HG02943 (cell line): ENCODE data around the gene POLR2C.
"Not testable (repeated sequence)": the region's sequence is repeated elsewhere in the genome, so short reads cannot be mapped to it uniquely, and the experiment has no call there.

Source experiments
- ATAC-seq: cut with Tn5 transposase; IDR thresholded peaks from one replicate; pipeline ENCODE4 v1.9.1; 2021; ENCODE audit warnings: mild to moderate bottlenecking, low read depth, moderate library complexity; ENCODE audit not compliant: unreplicated experiment

Gene POLR2C

GRCh38 chr16:57478396-57479204, 16.1 kb downstream of the POLR2C start:
- ATAC-seq = no peak

GRCh38 chr16:57479205-57479975, 16.9 kb downstream of the POLR2C start:
- no peak for ATAC-seq

DNA sequence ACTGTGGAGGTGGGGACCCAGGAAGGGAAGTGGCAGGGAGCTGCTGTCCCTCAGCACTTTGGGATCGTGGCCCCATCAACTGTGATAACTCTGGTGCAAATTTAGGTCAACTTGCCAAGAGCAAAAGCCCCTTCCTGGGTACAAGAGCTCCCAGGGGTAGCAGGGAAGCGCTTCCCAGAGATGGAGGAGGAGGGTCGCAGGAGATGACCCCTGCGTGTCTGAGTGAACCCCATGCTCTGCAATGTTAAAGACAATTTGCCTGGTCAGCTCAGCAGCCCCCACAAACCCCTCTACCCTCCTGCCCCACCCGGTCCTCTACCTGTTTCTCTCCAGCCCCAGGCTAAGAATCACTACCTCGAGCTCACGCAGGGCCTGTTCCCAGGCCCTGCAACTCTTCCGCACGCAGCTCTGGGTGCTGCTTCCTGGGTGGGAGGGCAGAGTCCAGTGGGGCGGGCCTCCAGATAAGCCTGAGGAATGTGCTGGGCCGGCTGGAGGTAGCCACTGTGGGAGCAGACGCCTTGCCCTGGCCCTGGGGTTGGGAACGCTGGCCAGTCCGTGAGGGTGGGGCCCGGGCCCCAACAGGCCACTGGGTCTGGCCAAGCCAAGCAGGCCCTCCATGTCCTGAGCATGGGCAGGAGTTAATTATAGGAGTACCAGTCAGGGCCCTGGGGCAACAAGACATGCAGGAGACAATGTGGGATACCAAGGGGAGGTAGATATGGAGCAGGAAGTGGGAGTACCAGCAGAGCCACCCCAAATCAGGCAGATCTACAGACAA, 17.7 kb downstream of the POLR2C start:
- no peak for ATAC-seq

DNA sequence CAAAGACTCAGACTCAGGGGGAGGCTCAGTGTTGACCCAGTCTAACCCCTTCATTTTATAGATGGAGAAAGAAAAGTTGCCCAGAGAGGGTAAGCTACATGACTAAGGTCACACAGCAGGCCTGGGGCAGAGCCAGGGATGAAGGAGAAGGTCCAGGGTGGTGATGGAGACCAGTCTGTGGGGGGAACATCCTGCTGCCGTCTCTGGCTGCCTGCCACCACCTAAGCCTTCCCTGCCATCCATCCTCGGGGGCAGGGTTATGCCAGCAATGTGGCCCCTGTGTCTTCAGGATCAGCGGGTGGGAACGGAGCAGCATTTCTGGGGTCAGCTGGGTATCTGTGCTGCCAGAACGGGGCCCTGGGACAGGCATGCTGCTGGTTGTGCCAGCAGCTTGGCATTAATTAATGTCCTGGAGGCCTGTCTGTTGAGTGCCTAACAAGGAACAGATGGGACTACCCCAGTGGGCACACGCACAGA, 18.3 kb downstream of the POLR2C start:
- no peak for ATAC-seq

DNA sequence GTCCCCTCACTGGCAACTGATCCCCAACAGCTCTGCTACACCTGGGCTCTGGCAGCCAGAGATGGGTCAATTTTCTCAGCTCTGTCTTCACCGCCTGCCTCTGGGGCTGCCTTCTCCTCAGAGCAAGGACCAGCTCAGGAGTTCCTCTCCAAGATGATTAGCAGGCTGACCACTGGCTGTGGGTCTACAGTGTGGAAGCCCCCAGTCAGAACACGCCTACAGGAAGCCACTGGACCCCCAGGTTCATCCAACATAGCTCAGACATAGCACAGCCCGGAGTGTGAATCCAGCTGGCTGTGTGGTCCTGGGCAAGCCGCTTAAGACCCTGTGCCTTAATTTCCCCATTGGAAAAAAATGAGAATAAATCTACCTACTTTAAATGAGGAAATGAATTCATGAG, 18.9 kb downstream of the POLR2C start:
- ATAC-seq = no peak

DNA sequence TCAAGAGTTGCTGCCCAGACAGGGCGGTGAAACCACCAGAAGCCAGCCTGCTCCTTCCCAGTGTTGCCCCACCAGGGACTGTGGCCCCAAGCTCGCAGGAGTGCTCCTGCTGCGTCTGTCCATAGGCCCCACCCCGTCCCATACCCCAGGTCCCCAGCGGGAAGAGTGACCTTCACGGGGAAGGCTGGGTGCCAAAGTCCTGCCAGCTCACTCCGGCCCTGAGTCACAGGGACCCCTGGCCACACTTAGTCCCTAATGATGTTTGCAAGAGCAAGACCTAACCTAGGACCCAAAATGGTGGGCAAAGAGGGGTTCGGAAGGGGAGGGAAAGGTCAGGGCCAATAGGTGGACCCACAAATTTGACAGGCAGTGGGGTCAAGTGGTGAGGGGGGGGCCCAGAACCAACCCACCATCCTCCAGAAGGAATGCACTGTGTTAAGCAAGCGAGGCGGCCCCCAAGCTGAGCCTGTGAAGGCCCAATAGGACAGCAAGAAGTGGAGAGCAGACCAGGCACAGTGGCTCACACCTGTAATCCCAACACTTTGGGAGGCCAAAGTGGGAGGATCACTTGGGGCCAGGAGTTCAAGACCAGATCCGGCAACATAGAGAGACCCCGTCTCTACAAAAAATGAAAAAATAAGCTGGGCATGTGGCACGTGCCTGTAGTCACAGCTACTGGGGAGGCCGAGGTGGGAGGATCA, 20.5 kb downstream of the POLR2C start:
- no peak for ATAC-seq

DNA sequence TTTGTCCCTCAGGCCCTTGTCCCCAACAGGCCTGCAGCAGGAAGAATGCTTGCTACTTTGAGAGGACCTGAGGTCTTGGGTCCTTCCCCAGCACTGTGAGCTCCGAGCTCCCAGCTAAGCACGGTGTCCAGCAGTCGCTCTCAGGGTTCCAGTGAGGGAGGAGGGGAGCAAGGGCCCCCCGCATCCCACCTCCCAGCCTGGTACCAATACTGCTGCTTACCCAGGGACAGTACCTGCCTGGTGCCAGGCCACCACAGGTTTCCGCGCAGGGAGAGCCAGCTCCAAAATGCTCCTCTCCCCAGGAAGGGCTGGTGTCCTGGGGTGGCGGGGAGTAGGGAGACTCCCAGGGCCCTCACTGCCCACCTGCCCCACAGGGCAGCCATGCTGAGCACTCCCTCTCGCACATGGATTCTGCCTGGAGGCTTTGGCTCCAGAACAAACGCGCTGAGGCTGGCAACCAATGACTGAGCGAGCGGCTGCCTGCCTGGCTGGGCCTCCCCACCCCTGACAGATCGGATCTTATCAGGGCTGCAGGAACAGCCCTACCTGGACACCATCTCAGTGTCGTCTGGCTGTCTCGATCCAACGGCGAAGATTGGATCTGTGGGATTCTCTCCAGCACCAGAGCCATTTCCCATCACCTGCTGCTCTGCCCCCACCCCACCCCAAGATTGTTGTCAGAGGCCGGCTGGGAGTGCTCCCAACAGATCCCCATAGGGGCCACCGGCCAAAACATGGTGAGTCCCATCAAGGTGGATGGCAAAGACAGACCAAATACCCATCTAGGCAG, 21.4 kb downstream of the POLR2C start:
- no peak for ATAC-seq

DNA sequence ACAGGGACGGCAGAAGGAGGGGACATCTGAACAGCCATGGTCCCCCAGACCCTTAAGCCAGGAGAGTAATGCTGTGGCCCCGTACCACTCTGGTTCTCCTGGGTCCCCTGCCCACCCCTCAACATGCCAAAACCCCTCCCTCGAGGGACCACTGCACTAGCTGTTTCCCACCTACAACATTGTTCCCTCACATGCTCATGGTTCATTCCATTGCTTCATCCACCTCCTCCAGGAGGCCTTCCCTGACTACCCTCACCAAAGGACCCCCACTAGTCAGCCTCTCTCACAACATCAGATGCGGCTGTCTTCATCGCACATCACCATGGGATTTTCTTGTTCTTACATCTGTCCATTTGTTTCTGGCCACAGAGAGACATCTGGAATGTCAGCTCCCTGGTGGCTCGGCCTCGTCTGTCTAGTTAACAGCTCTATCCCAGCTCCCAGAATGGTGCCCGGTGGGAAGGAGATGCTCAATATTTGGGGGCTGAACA, 22.1 kb downstream of the POLR2C start:
- ATAC-seq = no peak

DNA sequence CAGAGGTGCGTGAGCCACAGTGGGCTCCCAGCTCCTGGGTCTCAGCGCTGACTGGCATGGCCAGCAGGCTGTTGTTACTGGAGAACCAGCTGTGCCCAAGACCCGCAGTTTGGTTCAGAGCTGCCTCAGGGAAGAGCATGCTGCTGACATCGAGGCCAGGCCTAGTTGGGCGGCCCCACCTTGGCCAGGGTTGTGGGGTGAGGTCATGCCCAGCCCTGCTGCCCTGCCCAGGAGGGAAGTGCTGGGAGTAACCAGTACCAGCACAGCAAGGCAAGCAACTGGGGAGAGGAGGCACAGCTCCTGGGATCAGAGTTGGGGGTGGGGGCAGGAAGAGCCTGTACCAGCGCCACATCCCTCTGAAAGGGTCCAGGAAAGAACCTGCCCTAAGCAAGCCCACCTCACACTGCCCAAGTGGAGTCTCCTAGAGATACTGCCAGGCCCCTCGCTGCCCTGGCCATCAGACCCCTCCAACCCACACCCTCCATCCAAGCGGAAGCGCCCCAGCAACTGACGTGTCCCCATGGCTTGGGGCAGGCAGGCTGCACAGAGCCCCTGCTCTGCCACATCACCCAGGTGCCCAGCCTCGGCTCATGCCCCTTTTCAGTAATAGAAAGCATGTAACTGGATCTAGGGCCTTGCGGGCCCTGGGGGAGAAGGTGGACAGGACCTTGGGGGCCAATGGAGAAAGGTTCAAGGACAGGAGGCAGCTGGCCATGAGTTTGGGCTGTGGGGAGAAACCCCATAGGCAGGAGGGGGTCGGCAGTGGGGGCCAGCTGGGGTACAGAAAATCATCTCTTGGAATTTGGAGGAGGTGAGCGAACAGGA, 22.8 kb downstream of the POLR2C start:
- ATAC-seq = no peak

DNA sequence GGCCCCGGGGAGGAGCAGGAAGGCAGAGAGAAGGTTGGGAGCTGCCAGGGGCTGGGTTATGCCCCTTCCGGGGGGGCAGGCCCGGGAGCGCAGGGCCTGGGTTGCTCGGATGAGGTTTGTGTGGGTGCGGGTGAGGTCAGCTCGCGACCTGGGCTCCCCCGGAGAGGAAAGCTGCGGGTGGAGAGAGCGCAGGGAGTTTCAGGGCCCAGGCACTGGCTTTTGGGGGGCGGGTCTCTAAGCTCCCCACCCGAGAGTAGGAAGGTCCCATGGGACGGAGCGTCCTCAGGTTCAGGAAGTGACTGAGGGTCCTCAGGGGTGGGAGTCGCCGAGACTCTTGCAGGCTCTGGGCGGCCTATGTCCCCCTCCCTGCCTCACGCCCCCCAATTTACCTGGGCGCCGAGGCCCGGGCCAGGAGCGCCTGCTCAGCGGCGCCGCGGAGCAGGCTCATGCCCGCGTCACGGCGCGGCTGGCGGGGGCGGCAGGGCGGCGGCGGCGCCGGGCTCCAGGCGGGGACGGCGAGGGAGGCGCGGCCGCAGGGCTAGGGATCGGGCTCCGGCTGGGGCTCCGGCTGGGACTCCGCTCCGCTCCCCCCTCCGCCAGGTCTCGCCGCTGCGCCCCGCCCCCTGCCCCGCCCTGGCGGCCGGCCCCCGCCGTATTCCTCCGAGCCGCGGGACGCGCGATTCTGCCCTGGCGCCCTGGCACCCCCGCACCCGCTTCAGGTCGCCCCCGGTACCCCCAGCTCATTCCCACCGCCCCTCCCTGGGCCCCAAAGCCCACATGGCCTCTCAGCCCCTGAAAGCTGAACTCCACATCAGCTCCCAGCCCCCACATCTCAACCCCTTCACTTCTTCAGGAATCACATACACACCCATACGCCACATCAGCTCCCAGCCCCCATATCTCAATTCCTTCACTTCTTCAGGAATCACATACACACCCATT, 23.7 kb downstream of the POLR2C start, which contains the start of gene DOK4:
Gene DOK4 (minus strand): TSS at position 578 of the 942 bp plus-strand sequence. CDS start 6,986 bp downstream, outside the sequence.
- ATAC-seq = peak; percentile 82

DNA sequence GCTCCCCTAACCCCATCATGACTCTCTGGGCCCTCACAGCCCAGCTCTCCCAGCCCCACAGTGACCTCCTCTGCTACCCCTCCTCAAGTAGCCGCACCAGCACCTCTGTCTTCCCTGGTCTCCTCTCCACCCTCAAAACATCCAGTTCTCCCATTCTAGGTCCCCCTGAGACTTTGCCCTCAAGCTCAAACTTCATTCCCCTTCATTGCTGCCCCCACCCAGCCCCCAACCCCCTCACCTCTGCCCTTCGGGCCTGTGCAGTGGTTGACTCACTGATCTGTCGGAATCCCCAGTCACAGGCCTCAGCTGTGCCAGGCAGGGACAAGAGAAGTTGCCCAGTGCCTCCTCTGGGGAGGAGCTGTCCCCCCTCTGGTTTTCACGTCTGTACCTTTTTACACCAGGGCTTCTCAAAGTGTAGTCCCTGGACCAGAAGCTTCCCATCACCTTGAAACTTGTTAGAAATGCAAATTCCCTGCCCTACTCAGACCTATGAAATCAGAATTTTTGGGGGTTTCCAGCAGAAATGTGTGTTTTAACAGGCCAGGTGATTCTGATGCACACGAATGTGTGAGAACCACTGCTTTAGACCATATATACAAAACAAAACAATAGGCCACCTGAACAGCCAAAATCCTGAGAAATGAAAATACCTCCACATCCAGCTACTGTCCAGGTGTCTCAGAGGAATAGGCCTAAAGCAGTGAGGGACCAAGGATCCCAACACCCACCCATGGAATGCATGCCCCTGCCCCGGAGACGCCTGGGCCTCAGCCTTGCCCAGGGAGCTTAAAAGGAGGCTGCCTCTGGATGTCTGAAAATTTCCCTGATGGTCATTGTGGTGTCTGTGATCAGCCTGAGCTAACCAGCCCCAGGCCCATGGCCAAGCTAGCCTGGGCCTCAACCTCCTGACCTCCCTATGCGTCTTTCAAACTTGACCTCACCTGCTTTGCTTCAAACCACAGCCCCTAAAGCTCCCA, 24.7 kb downstream of the POLR2C start:
- no peak for ATAC-seq

GRCh38 chr16:57489229-57489628, 26.8 kb downstream of the POLR2C start:
- ATAC-seq = no peak

GRCh38 chr16:57493767-57494166, 31.3 kb downstream of the POLR2C start:
- ATAC-seq = no peak

DNA sequence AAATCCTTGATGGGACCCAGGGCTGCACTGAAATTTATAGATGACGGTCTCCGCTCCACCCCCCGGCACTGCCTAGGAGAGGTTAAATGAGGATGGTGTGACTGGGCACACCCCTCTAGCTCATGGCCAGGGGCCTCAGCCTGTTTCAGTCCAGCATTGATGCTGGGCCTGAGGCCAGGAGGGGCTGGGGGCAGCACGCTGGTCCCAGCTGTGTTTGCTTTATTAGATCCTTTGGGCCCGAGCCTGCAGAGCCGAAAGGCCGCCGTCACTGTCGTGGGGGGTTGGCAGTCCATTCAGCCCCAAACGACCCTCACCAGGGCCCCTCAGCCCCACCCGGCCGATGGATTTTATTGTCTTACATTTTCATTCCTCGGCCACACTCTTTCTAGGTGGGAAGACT, 34.6 kb downstream of the POLR2C start:
- no peak for ATAC-seq

DNA sequence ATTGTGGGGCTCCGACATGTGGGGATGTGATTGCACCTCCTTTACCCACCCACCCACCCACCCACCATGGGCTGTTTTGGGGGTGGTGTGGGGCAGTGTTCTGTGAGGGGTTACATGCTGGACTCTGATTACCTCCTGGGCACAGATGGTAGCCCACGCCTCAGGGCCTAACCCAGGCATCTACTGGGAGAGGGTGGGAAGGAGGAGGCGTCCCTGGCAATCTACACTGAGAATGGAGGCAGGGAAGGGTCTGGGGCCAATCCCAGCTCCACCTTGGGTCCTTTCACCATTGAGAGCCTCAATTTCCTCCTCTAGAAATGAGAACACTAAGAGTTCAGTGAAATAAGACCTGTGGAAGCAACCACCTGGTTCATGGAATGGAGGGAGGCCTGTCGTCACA, 35.6 kb downstream of the POLR2C start:
- no peak for ATAC-seq

DNA sequence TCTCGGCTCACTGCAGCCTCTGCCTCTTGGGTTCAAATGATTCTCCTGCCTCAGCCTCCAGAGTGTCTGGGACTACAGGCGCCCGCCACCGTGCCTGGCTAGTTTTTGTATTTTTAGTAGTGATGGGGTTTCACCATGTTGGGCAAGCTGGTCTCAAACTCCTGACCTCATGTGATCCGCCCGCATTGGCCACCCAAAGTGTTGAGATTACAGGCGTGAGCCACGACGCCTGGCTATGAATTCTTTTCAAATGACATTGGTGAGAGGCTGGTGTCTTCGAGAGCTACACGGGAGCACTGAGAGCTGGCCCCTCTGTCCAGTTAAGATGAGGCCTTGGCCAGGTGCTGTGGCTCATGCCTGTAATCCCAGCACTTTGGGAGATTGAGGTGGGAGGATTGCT, 37.5 kb downstream of the POLR2C start:
- not testable (repeated sequence) for ATAC-seq
